Measurements from ENCODE around the gene NOP16. TPM values are rescaled to one million over a fixed set of nuclear protein-coding genes. Genes with fewer than 3 reads are reported as not detected.
A peak's percentile ranks its signal among the peaks of the same experiment; 100 is the strongest.

The NOP16 gene
- total RNA-seq, 4 donors from 2014 or later = 21.9 to 33.9 (median 30.5) TPM

GRCh38 chr5:176371621-176372539, 16.5 kb downstream of the NOP16 start:
- H3K4me3 ChIP-seq = no peak overlapping the region
- no peak for TF ChIP-seq POLR2AphosphoS5 (IDR thresholded peaks at IDR 0.05)
- no peak for TF ChIP-seq EP300 (IDR thresholded peaks at IDR 0.05)
- TF ChIP-seq CTCF (IDR thresholded peaks at IDR 0.05) = no peak
- no peak for TF ChIP-seq POLR2A (IDR thresholded peaks at IDR 0.05)
- H3K9me3 ChIP-seq = no peaks in the 10 kb centered on the region
- H3K36me3 ChIP-seq = peaks cover 23% of the 10 kb centered on the region
- no peak overlapping the region for H3K27ac ChIP-seq
- DNase-seq (ENCODE audit: low spot score in 2 of 2) = no peak
- WGBS = 90% methylated on average over 12 of the region's 13 CpGs
- peaks cover 2% of the 10 kb centered on the region for H3K4me1 ChIP-seq
- no peaks in the 10 kb centered on the region for H3K27me3 ChIP-seq

GRCh38 chr5:176369934-176370711, 18.3 kb downstream of the NOP16 start:
- H3K27ac ChIP-seq = no peak overlapping the region
- no peaks in the 10 kb centered on the region for H3K27me3 ChIP-seq
- H3K36me3 ChIP-seq = peaks cover 23% of the 10 kb centered on the region
- H3K9me3 ChIP-seq = no peaks in the 10 kb centered on the region
- no peak for DNase-seq (ENCODE audit: low spot score in 2 of 2)
- H3K4me3 ChIP-seq = no peak overlapping the region
- TF ChIP-seq POLR2AphosphoS5 (IDR thresholded peaks at IDR 0.05) (no peak), POLR2A (IDR thresholded peaks at IDR 0.05) (no peak), EP300 (IDR thresholded peaks at IDR 0.05) (no peak), CTCF (IDR thresholded peaks at IDR 0.05) (no peak)
- 80% methylated on average over 8 of the region's 8 CpGs for WGBS
- H3K4me1 ChIP-seq = peaks cover 11% of the 10 kb centered on the region

GRCh38 chr5:176368726-176369125, 19.7 kb downstream of the NOP16 start:
- TF ChIP-seq CTCF (IDR thresholded peaks at IDR 0.05) (no peak), POLR2AphosphoS5 (IDR thresholded peaks at IDR 0.05) (no peak), POLR2A (IDR thresholded peaks at IDR 0.05) (no peak), EP300 (IDR thresholded peaks at IDR 0.05) (no peak)
- DNase-seq (ENCODE audit: low spot score in 2 of 2) = no peak
- peaks cover 14% of the 10 kb centered on the region for H3K4me1 ChIP-seq
- H3K4me3 ChIP-seq = no peak overlapping the region
- WGBS = 91% methylated on average over 6 of the region's 13 CpGs
- peaks cover 23% of the 10 kb centered on the region for H3K36me3 ChIP-seq
- no peaks in the 10 kb centered on the region for H3K27me3 ChIP-seq
- no peak overlapping the region for H3K27ac ChIP-seq
- no peaks in the 10 kb centered on the region for H3K9me3 ChIP-seq

GRCh38 chr5:176366232-176366894, 22.0 kb downstream of the NOP16 start:
- DNase-seq (ENCODE audit: low spot score in 2 of 2) = no peak
- Histone ChIP-seq H3K4me1 (peaks cover 21% of the 10 kb centered on the region), H3K27me3 (no peaks in the 10 kb centered on the region), H3K27ac (no peak overlapping the region), H3K9me3 (no peaks in the 10 kb centered on the region), H3K36me3 (peaks cover 23% of the 10 kb centered on the region), H3K4me3 (peak overlapping the region; percentile 69)
- WGBS = 69% methylated on average over 19 of the region's 38 CpGs
- TF ChIP-seq POLR2A (IDR thresholded peaks at IDR 0.05) (no peak), POLR2AphosphoS5 (IDR thresholded peaks at IDR 0.05) (no peak), EP300 (IDR thresholded peaks at IDR 0.05) (no peak), CTCF (IDR thresholded peaks at IDR 0.05) (no peak)
